Fibroblast of pulmonary artery (primary cell): ENCODE results near the gene RAB3B.
A peak's percentile ranks its signal among the peaks of the same experiment; 100 is the strongest.
"Not testable (repeated sequence)": the region's sequence is repeated elsewhere in the genome, so short reads cannot be mapped to it uniquely, and the experiment has no call there.

Experiments
- DNase-seq: peaks from one replicate; pipeline ENCODE4 v3.0.0-alpha.2; 2010; ENCODE audit warnings: low read depth
- H3K4me3 ChIP-seq: replicated peaks from 2 replicates; pipeline ENCODE4 v1.5.1; 2011; ENCODE audit warnings: low read depth, mild to moderate bottlenecking, control low read depth, low read length, moderate library complexity
- CTCF ChIP-seq: IDR thresholded peaks from 2 replicates; pipeline ENCODE4 v1.5.1; 2011; ENCODE audit warnings: mild to moderate bottlenecking, control low read depth, low read length, inconsistent platforms; ENCODE audit errors: missing control alignments

The RAB3B gene

GRCh38 chr1:51990478-51990965 is at the start of gene RAB3B:
TSS of gene RAB3B (minus strand) at chr1:51990700. CDS start at chr1:51977117, 13,583 bp downstream.
- no peak for TF ChIP-seq CTCF
- H3K4me3 ChIP-seq = peak within 1 kb of the TSS; percentile 58
- peak; percentile 61 for DNase-seq

- DNase-seq = no peak
- no peak for TF ChIP-seq CTCF
- H3K4me3 ChIP-seq = no peak overlapping the region
Measured at GRCh38 chr1:52037909-52038308, 47.4 kb upstream of the RAB3B start.

GRCh38 chr1:52037402-52037814 is 46.9 kb upstream of the RAB3B start:
- TF ChIP-seq CTCF = no peak
- H3K4me3 ChIP-seq = no peak overlapping the region
- DNase-seq = peak; percentile 69

- no peak for TF ChIP-seq CTCF
- DNase-seq = no peak
- H3K4me3 ChIP-seq = peak overlapping the region; percentile 91
Measured at GRCh38 chr1:52034050-52034384, 43.5 kb upstream of the RAB3B start.

- TF ChIP-seq CTCF = no peak
- peak; percentile 94 for DNase-seq
- H3K4me3 ChIP-seq = peak within 1 kb of the TSS; percentile 91
Measured at GRCh38 chr1:52033190-52034049, 42.9 kb upstream of the RAB3B start, which contains the start of gene KTI12. TSS of gene KTI12 (minus strand) at chr1:52033810. CDS start at chr1:52033761, 49 bp downstream.

GRCh38 chr1:52032785-52033131 is 42.3 kb upstream of the RAB3B start:
- H3K4me3 ChIP-seq = peak overlapping the region; percentile 91
- peak; percentile 63 for DNase-seq
- no peak for TF ChIP-seq CTCF

GRCh38 chr1:52032124-52032784 is 41.8 kb upstream of the RAB3B start:
- no peak for DNase-seq
- H3K4me3 ChIP-seq = peak overlapping the region; percentile 91

GRCh38 chr1:52028839-52029238 is 38.3 kb upstream of the RAB3B start:
- DNase-seq, H3K4me3 ChIP-seq: not testable (repeated sequence)

More at GRCh38 chr1:52032124-52032784, 41.8 kb upstream of the RAB3B start:
- no peak for TF ChIP-seq CTCF
